Mesendoderm (in vitro differentiated cells): ENCODE results near the gene SEC31B.

ENCODE experiments used
- DNase-seq: peaks from one replicate; pipeline ENCODE4 v3.0.0; 2013
- H2AK5ac ChIP-seq: 2 replicates; pipeline ENCODE4 v1.6.1; 2013; ENCODE audit warnings: low read length, inconsistent platforms
- H2BK120ac ChIP-seq: 2 replicates; pipeline ENCODE4 v1.6.1; 2013; ENCODE audit warnings: low read depth, mild to moderate bottlenecking, low read length, moderate library complexity, mixed read lengths
- H2BK15ac ChIP-seq: replicated peaks from 2 replicates; pipeline ENCODE4 v1.6.1; 2013; ENCODE audit warnings: low read depth, mild to moderate bottlenecking, moderate library complexity
- H2BK5ac ChIP-seq: 2 replicates; pipeline ENCODE4 v1.6.1; 2013; ENCODE audit warnings: low read length, inconsistent platforms
- H3K18ac ChIP-seq: 2 replicates; pipeline ENCODE4 v1.6.1; 2013; ENCODE audit warnings: mild to moderate bottlenecking, low read length, mixed read lengths
- H3K23ac ChIP-seq: one replicate; pipeline ENCODE4 v1.6.1; 2013; ENCODE audit warnings: low read length
- H3K27ac ChIP-seq: 2 replicates; pipeline ENCODE4 v1.5.1; 2013; ENCODE audit warnings: low read depth, mild to moderate bottlenecking, inconsistent platforms, low read length, moderate library complexity
- H3K27me3 ChIP-seq: 2 replicates; pipeline ENCODE4 v1.6.1; 2013; ENCODE audit warnings: low read length, control low read depth, mild to moderate bottlenecking, inconsistent platforms; ENCODE audit not compliant: insufficient read depth, poor library complexity
- H3K36me3 ChIP-seq: 2 replicates; pipeline ENCODE4 v1.6.1; 2013; ENCODE audit warnings: low read length, inconsistent platforms; ENCODE audit not compliant: control insufficient read depth, insufficient read depth
- H3K4ac ChIP-seq: one replicate; pipeline ENCODE4 v1.6.1; 2013; ENCODE audit warnings: low read depth, mild to moderate bottlenecking, low read length, moderate library complexity
- H3K4me1 ChIP-seq: 2 replicates; pipeline ENCODE4 v1.6.1; 2013; ENCODE audit warnings: low read depth, low read length, inconsistent platforms; ENCODE audit not compliant: control insufficient read depth
- H3K4me2 ChIP-seq: 2 replicates; pipeline ENCODE4 v1.6.1; 2013; ENCODE audit warnings: low read length
- H3K4me3 ChIP-seq: 2 replicates; pipeline ENCODE4 v1.5.1; 2013; ENCODE audit warnings: mild to moderate bottlenecking, low read length
- H3K56ac ChIP-seq: one replicate; pipeline ENCODE4 v1.6.1; 2013; ENCODE audit warnings: low read length
- H3K79me1 ChIP-seq: 2 replicates; pipeline ENCODE4 v1.6.1; 2013; ENCODE audit warnings: low read length, inconsistent platforms
- H3K79me2 ChIP-seq: 2 replicates; pipeline ENCODE4 v1.6.1; 2013; ENCODE audit warnings: mild to moderate bottlenecking, low read length; ENCODE audit not compliant: control insufficient read depth, insufficient read depth
- H3K9ac ChIP-seq: 2 replicates; pipeline ENCODE4 v1.6.1; 2013; ENCODE audit warnings: low read length, inconsistent platforms
- H4K5ac ChIP-seq: one replicate; pipeline ENCODE4 v1.6.1; 2013; ENCODE audit warnings: low read length
- H4K8ac ChIP-seq: one replicate; pipeline ENCODE4 v1.6.1; 2013; ENCODE audit warnings: low read depth, mild to moderate bottlenecking, control low read depth, low read length, moderate library complexity
- WGBS: extraction: QIAGEN DNeasy Blood & Tissue Kit; methylation state at CpG from one replicate; pipeline ENCODE4 v1.1.7; 2013; ENCODE audit warnings: low lambda C conversion rate, missing lambda C conversion rate; ENCODE audit not compliant: insufficient coverage; ENCODE audit errors: extremely low coverage; 5-methylcytosine and 5-hydroxymethylcytosine counted together

SEC31B gene

GRCh38 chr10:100520811-100521210, 1.1 kb upstream of the SEC31B start:
- Histone ChIP-seq H2BK15ac (no peak overlapping the region), H2BK5ac (no peak overlapping the region), H4K8ac (no peak overlapping the region), H3K4ac (no peak overlapping the region), H3K56ac (no peak overlapping the region), H4K5ac (no peak overlapping the region), H2AK5ac (no peak overlapping the region), H3K4me2 (no peak overlapping the region), H3K79me1 (no peaks in the 10 kb centered on the region), H3K27ac (no peak overlapping the region), H3K23ac (no peak overlapping the region), H3K9ac (no peak overlapping the region), H2BK120ac (no peak overlapping the region), H3K27me3 (peaks cover 5% of the 10 kb centered on the region), H3K18ac (no peak overlapping the region), H3K36me3 (no peaks in the 10 kb centered on the region), H3K4me1 (no peaks in the 10 kb centered on the region), H3K79me2 (no peaks in the 10 kb centered on the region), H3K4me3 (no peak overlapping the region)
- no CpG with 5 or more reads among the region's 3 CpGs for WGBS
- no peak for DNase-seq

- peaks cover 5% of the 10 kb centered on the region for H3K27me3 ChIP-seq
- no peak overlapping the region for H3K4me3 ChIP-seq
- H4K8ac ChIP-seq = no peak overlapping the region
- H3K79me2 ChIP-seq = no peaks in the 10 kb centered on the region
- no peaks in the 10 kb centered on the region for H3K36me3 ChIP-seq
- H3K27ac ChIP-seq = no peak overlapping the region
- no peak overlapping the region for H2BK5ac ChIP-seq
- H3K9ac ChIP-seq = no peak overlapping the region
- H2BK15ac ChIP-seq = no peak overlapping the region
- H3K23ac ChIP-seq = no peak overlapping the region
- H3K79me1 ChIP-seq = no peaks in the 10 kb centered on the region
- peak; percentile 70 for DNase-seq
- no peak overlapping the region for H3K18ac ChIP-seq
- no peak overlapping the region for H2BK120ac ChIP-seq
- no peak overlapping the region for H3K4ac ChIP-seq
- H4K5ac ChIP-seq = no peak overlapping the region
- H2AK5ac ChIP-seq = no peak overlapping the region
- no peak overlapping the region for H3K56ac ChIP-seq
- no peaks in the 10 kb centered on the region for H3K4me1 ChIP-seq
- H3K4me2 ChIP-seq = peak overlapping the region; percentile 80
- WGBS = no CpG with 5 or more reads among the region's 7 CpGs
Measured at GRCh38 chr10:100518761-100519241, 860 bp downstream of the SEC31B start.

- Histone ChIP-seq H3K36me3 (no peaks in the 10 kb centered on the region), H4K8ac (no peak overlapping the region), H2AK5ac (no peak overlapping the region), H3K56ac (no peak overlapping the region), H3K27me3 (peaks cover 5% of the 10 kb centered on the region), H3K4me3 (no peak overlapping the region), H3K4ac (no peak overlapping the region), H2BK120ac (no peak overlapping the region), H3K79me1 (no peaks in the 10 kb centered on the region), H2BK5ac (no peak overlapping the region), H3K18ac (no peak overlapping the region), H3K23ac (no peak overlapping the region), H3K79me2 (no peaks in the 10 kb centered on the region), H3K27ac (no peak overlapping the region), H3K9ac (no peak overlapping the region), H4K5ac (no peak overlapping the region), H3K4me1 (no peaks in the 10 kb centered on the region), H2BK15ac (no peak overlapping the region), H3K4me2 (no peak overlapping the region)
- DNase-seq = peak; percentile 42
- WGBS = no CpG with 5 or more reads among the region's 2 CpGs
Measured at GRCh38 chr10:100516847-100517246, 2.8 kb downstream of the SEC31B start.

- H3K9ac ChIP-seq = no peak overlapping the region
- no peak overlapping the region for H2BK15ac ChIP-seq
- no peak overlapping the region for H4K8ac ChIP-seq
- no peaks in the 10 kb centered on the region for H3K79me2 ChIP-seq
- H2BK5ac ChIP-seq = no peak overlapping the region
- DNase-seq = no peak
- no peak overlapping the region for H3K27ac ChIP-seq
- peaks cover 5% of the 10 kb centered on the region for H3K27me3 ChIP-seq
- H3K36me3 ChIP-seq = no peaks in the 10 kb centered on the region
- H2BK120ac ChIP-seq = no peak overlapping the region
- no peaks in the 10 kb centered on the region for H3K79me1 ChIP-seq
- no CpG with 5 or more reads among the region's 3 CpGs for WGBS
- no peak overlapping the region for H3K18ac ChIP-seq
- no peaks in the 10 kb centered on the region for H3K4me1 ChIP-seq
- no peak overlapping the region for H3K4me3 ChIP-seq
- H2AK5ac ChIP-seq = no peak overlapping the region
- no peak overlapping the region for H4K5ac ChIP-seq
- no peak overlapping the region for H3K56ac ChIP-seq
- no peak overlapping the region for H3K23ac ChIP-seq
- H3K4ac ChIP-seq = no peak overlapping the region
- no peak overlapping the region for H3K4me2 ChIP-seq
Measured at GRCh38 chr10:100515612-100516011, 4.0 kb downstream of the SEC31B start.

- no peak overlapping the region for H3K9ac ChIP-seq
- H2BK120ac ChIP-seq = no peak overlapping the region
- WGBS = no CpG with 5 or more reads among the region's 7 CpGs
- no peak overlapping the region for H4K5ac ChIP-seq
- no peak overlapping the region for H3K4me3 ChIP-seq
- no peak overlapping the region for H3K4ac ChIP-seq
- DNase-seq = no peak
- no peaks in the 10 kb centered on the region for H3K4me1 ChIP-seq
- no peak overlapping the region for H3K18ac ChIP-seq
- no peak overlapping the region for H3K56ac ChIP-seq
- H3K27me3 ChIP-seq = no peaks in the 10 kb centered on the region
- no peak overlapping the region for H3K23ac ChIP-seq
- H4K8ac ChIP-seq = no peak overlapping the region
- no peak overlapping the region for H3K4me2 ChIP-seq
- H3K27ac ChIP-seq = no peak overlapping the region
- H2AK5ac ChIP-seq = no peak overlapping the region
- no peaks in the 10 kb centered on the region for H3K36me3 ChIP-seq
- no peak overlapping the region for H2BK5ac ChIP-seq
- H3K79me1 ChIP-seq = no peaks in the 10 kb centered on the region
- H2BK15ac ChIP-seq = no peak overlapping the region
- H3K79me2 ChIP-seq = no peaks in the 10 kb centered on the region
Measured at GRCh38 chr10:100510533-100511308, 8.9 kb downstream of the SEC31B start.
